ENCODE results near the gene RIPK4. TPM values are rescaled to one million over a fixed set of nuclear protein-coding genes. Genes with fewer than 3 reads are reported as not detected.
"Not testable (repeated sequence)": the region's sequence is repeated elsewhere in the genome, so short reads cannot be mapped to it uniquely, and the experiment has no call there.

The RIPK4 gene
- total RNA-seq, 1 donor from 2014 or later = 15.6 TPM

GRCh38 chr21:41714299-41714865 lies 52.5 kb downstream of the RIPK4 start:
- not testable (repeated sequence) for DNase-seq

GRCh38 chr21:41713495-41714281 lies 53.2 kb downstream of the RIPK4 start:
- no peak for DNase-seq

GRCh38 chr21:41712730-41713129 lies 54.1 kb downstream of the RIPK4 start:
- no peak for DNase-seq

- DNase-seq = no peak
These were observed 54.7 kb downstream of the RIPK4 start for GRCh38 chr21:41712201-41712600.

- DNase-seq = no peak
These were observed 55.3 kb downstream of the RIPK4 start for GRCh38 chr21:41711416-41712007.

- no peak for DNase-seq
These were observed 56.1 kb downstream of the RIPK4 start for GRCh38 chr21:41710823-41711160.

GRCh38 chr21:41709965-41710822 lies 56.7 kb downstream of the RIPK4 start:
- no peak for DNase-seq

GRCh38 chr21:41709166-41709565 lies 57.7 kb downstream of the RIPK4 start:
- DNase-seq = no peak

- no peak for DNase-seq
These were observed 58.9 kb downstream of the RIPK4 start for GRCh38 chr21:41707960-41708330.

- DNase-seq = no peak
These were observed 59.5 kb downstream of the RIPK4 start for GRCh38 chr21:41707231-41707959.

GRCh38 chr21:41706678-41707077 lies 60.2 kb downstream of the RIPK4 start:
- DNase-seq = no peak

- no peak for DNase-seq
These were observed 60.6 kb downstream of the RIPK4 start for GRCh38 chr21:41706263-41706639.

GRCh38 chr21:41705546-41706262 lies 61.1 kb downstream of the RIPK4 start:
- DNase-seq = no peak

- DNase-seq = no peak
These were observed 62.9 kb downstream of the RIPK4 start for GRCh38 chr21:41703857-41704501.

- no peak for DNase-seq
These were observed 65.1 kb downstream of the RIPK4 start for GRCh38 chr21:41701749-41702148.

GRCh38 chr21:41699311-41699710 lies 67.5 kb downstream of the RIPK4 start:
- no peak for DNase-seq

- DNase-seq = no peak
These were observed 68.8 kb downstream of the RIPK4 start for GRCh38 chr21:41698071-41698470.

GRCh38 chr21:41695513-41695912 lies 71.3 kb downstream of the RIPK4 start:
- no peak for DNase-seq

- not testable (repeated sequence) for DNase-seq
These were observed 72.8 kb downstream of the RIPK4 start for GRCh38 chr21:41694042-41694441.

- peak; percentile 81 for DNase-seq
These were observed 74.7 kb downstream of the RIPK4 start for GRCh38 chr21:41692185-41692565.

Data from tongue (tissue), 2 donors.